HG02870 (cell line): Measurements from ENCODE around the gene WWC1.

Experiments
- ATAC-seq: cut with Tn5 transposase; IDR thresholded peaks from one replicate; pipeline ENCODE4 v1.9.1; 2021; ENCODE audit warnings: mild to moderate bottlenecking, moderate library complexity; ENCODE audit not compliant: unreplicated experiment

Gene WWC1

GRCh38 chr5:168472329-168472728 is 180.9 kb downstream of the WWC1 start:
- ATAC-seq, result no peak

GRCh38 chr5:168474319-168474718 is 182.9 kb downstream of the WWC1 start:
- no peak for ATAC-seq

GRCh38 chr5:168477060-168477459 is 185.6 kb downstream of the WWC1 start:
- ATAC-seq, result no peak

- ATAC-seq, result no peak
Measured at GRCh38 chr5:168479166-168479565, 187.7 kb downstream of the WWC1 start.

- no peak for ATAC-seq
Measured at GRCh38 chr5:168480601-168481000, 189.2 kb downstream of the WWC1 start.

- ATAC-seq, result peak; percentile 96
Measured at GRCh38 chr5:168481330-168481788, 189.9 kb downstream of the WWC1 start.

GRCh38 chr5:168482361-168482760 is 190.9 kb downstream of the WWC1 start:
- no peak for ATAC-seq

- ATAC-seq, result peak; percentile 64
Measured at GRCh38 chr5:168486136-168486879, 194.9 kb downstream of the WWC1 start, which contains the start of gene RARS1. Gene RARS1, plus strand, starts transcription at chr5:168486471. Its CDS starts 28 bp downstream, at chr5:168486499.

- no peak for ATAC-seq
Measured at GRCh38 chr5:168489059-168489458, 197.6 kb downstream of the WWC1 start.

GRCh38 chr5:168494057-168494555 is 202.7 kb downstream of the WWC1 start:
- ATAC-seq, result no peak

- no peak for ATAC-seq
Measured at GRCh38 chr5:168502563-168503237, 211.3 kb downstream of the WWC1 start.

- no peak for ATAC-seq
Measured at GRCh38 chr5:168513861-168514428, 222.5 kb downstream of the WWC1 start.
